Keratinocyte (primary cell): ENCODE data around the gene DGLUCY. TPM values are rescaled to one million over a fixed set of nuclear protein-coding genes. Genes with fewer than 3 reads are reported as not detected.

Experiments
- DNase-seq: peaks from one replicate; pipeline ENCODE4 v3.0.0-alpha.2; 2011; ENCODE audit warnings: low read depth, missing footprints, low spot score
- FAIRE-seq: peaks from 2 replicates; lab custom pipeline; 2011; peaks lifted over from hg19 to GRCh38; lab: Jason Lieb, UNC
- H2AFZ ChIP-seq: 2 replicates; pipeline ENCODE4 v1.6.0; 2012; ENCODE audit warnings: low read length, control low read depth, inconsistent platforms; ENCODE audit not compliant: control insufficient read depth
- H3K27ac ChIP-seq: 2 replicates; pipeline ENCODE4 v1.5.1; 2011; ENCODE audit warnings: low read length; ENCODE audit not compliant: control insufficient read depth, insufficient read depth
- H3K27me3 ChIP-seq: 3 replicates; pipeline ENCODE4 v1.6.0; 2011; ENCODE audit warnings: low read length; ENCODE audit not compliant: control insufficient read depth, insufficient read depth; ENCODE audit errors: extremely low read depth
- H3K36me3 ChIP-seq, 2 experiments: 2 replicates in 1 of 2; 3 replicates in 1 of 2; pipeline ENCODE4 v1.5.1; 2011; ENCODE audit warnings: low read length in 2 of 2, mild to moderate bottlenecking in 1 of 2; ENCODE audit not compliant: control insufficient read depth in 2 of 2, insufficient read depth in 2 of 2; ENCODE audit errors: extremely low read depth in 1 of 2
- H3K4me1 ChIP-seq: 3 replicates; pipeline ENCODE4 v1.5.1; 2011; ENCODE audit warnings: low read length; ENCODE audit not compliant: control insufficient read depth, insufficient read depth; ENCODE audit errors: extremely low read depth
- H3K4me2 ChIP-seq: 3 replicates; pipeline ENCODE4 v1.6.0; 2011; ENCODE audit warnings: low read depth, low read length; ENCODE audit not compliant: control insufficient read depth, insufficient read depth; ENCODE audit errors: extremely low read depth
- H3K4me3 ChIP-seq, 3 experiments: fragments of 200-600 bp in 1 of 3; sonication (generic) in 1 of 3; 2 replicates in 2 of 3; 3 replicates in 1 of 3; pipeline ENCODE4 v1.5.1; 2011 to 2016; ENCODE audit warnings: low read length in 3 of 3, mild to moderate bottlenecking in 3 of 3, control low read depth in 2 of 3, inconsistent platforms in 1 of 3, low read depth in 1 of 3, mixed read lengths in 1 of 3, mixed run types in 1 of 3, moderate library complexity in 1 of 3; ENCODE audit not compliant: control insufficient read depth in 2 of 3, insufficient read depth in 2 of 3; ENCODE audit errors: extremely low read depth in 1 of 3
- H3K79me2 ChIP-seq: 2 replicates; pipeline ENCODE4 v1.6.0; 2012; ENCODE audit warnings: low read length; ENCODE audit not compliant: control insufficient read depth, insufficient read depth
- H3K9ac ChIP-seq: 3 replicates; pipeline ENCODE4 v1.6.0; 2011; ENCODE audit warnings: low read length; ENCODE audit not compliant: control insufficient read depth, insufficient read depth; ENCODE audit errors: extremely low read depth
- H3K9me1 ChIP-seq: 3 replicates; pipeline ENCODE4 v1.6.0; 2011; ENCODE audit warnings: low read length; ENCODE audit not compliant: control insufficient read depth, insufficient read depth; ENCODE audit errors: extremely low read depth
- H3K9me3 ChIP-seq: 2 replicates; pipeline ENCODE4 v1.5.1; 2012; ENCODE audit warnings: low read depth, low read length; ENCODE audit not compliant: control insufficient read depth
- H4K20me1 ChIP-seq: 3 replicates; pipeline ENCODE4 v1.6.0; 2011; ENCODE audit warnings: low read length; ENCODE audit not compliant: control insufficient read depth, insufficient read depth; ENCODE audit errors: extremely low read depth
- EZH2 ChIP-seq: IDR thresholded peaks from one replicate; pipeline ENCODE4 v1.6.1; 2012; ENCODE audit warnings: inconsistent platforms, mild to moderate bottlenecking, low read length, moderate library complexity
- dilution Hi-C: fragments of 300-500 bp; cut with MboI; formaldehyde crosslinking; loops from one replicate; pipeline ENCODE4 v1.7.0; 2020; ENCODE audit warnings: low sequenced_read_pairs; ENCODE audit not compliant: extremely low pct_ligation_motif_present
- polyA plus RNA-seq, 5 experiments: library from polyadenylated mRNA; depleted of rRNA in 3 of 5; stranded (reverse) in 3 of 5; stranded (forward) in 1 of 5; unstranded in 1 of 5; fragments of >200 nt; gene quantifications; 1 replicate in 1 of 5; 2 replicates in 3 of 5; 3 replicates in 1 of 5; pipeline versions ENCODE4 v1.2.1 to v1.2.3, GENCODE V29; 2011 to 2012; ENCODE audit warnings: missing spikeins in 2 of 5, low read depth in 1 of 5, low replicate concordance in 1 of 5
- TF ChIP-seq, protein P1 (sequence below), 3 experiments: IDR thresholded peaks in 1 of 3; conservative IDR thresholded peaks in 1 of 3; optimal IDR thresholded peaks in 1 of 3; 2 replicates in 2 of 3; 3 replicates in 1 of 3; pipeline versions ENCODE3 to v1.5.1; 2011; ENCODE audit warnings: low read length in 3 of 3, mild to moderate bottlenecking in 3 of 3, moderate library complexity in 2 of 3, control low read depth in 1 of 3, inconsistent platforms in 1 of 3; ENCODE audit not compliant: insufficient read depth in 2 of 3; ENCODE audit errors: extremely low read depth in 1 of 3

DGLUCY gene
- polyA plus RNA-seq, 1 donor (not counting 4 experiments of a cell fraction or from before 2014, with no cell fraction given), result 19.4 TPM

DNA sequence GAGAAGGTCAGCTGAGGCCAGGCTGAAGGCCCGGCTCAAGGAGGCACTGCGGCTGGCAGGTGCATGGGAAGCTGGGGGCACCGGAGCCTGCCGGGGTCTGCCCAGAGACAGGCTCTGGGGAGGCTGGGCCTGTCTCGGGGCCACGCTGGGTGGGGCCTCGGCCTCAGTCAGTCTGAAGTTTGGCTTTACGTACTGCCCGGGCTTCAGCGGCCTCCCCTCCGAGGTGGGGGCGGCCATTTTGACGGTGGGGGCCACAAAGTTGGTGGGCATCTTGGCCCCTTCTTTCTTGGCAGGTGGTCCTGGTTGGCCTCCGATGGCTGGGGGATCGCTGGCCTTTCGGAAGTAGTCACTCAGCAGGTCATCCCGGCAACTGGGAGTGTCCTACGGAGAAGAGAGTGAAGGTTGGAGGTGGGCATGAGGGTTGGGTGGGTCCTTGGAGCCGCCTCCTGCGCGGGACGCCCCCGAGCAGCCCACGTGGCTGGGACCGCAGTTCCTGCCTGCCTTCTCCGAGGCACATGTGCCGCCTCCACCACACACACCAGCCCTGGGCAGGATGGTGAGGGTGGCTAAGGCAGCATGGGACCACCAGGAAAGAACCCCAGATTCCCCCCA, 159.5 kb downstream of the DGLUCY start:
- Histone ChIP-seq H3K4me3 (no peak overlapping the region), H3K9me3 (no peaks in the 10 kb centered on the region), H2AFZ (no peak overlapping the region), H3K79me2 (no peaks in the 10 kb centered on the region), H3K36me3 (no peaks in the 10 kb centered on the region), H3K27me3 (no peaks in the 10 kb centered on the region), H3K9ac (no peak overlapping the region), H3K27ac (no peak overlapping the region), H3K9me1 (no peaks in the 10 kb centered on the region), H4K20me1 (no peaks in the 10 kb centered on the region), H3K4me2 (no peak overlapping the region), H3K4me1 (peaks cover 19% of the 10 kb centered on the region)
- DNase-seq (no peak), FAIRE-seq (no peak)
- dilution Hi-C loops, result no loop called here
- TF ChIP-seq, protein P1, sequence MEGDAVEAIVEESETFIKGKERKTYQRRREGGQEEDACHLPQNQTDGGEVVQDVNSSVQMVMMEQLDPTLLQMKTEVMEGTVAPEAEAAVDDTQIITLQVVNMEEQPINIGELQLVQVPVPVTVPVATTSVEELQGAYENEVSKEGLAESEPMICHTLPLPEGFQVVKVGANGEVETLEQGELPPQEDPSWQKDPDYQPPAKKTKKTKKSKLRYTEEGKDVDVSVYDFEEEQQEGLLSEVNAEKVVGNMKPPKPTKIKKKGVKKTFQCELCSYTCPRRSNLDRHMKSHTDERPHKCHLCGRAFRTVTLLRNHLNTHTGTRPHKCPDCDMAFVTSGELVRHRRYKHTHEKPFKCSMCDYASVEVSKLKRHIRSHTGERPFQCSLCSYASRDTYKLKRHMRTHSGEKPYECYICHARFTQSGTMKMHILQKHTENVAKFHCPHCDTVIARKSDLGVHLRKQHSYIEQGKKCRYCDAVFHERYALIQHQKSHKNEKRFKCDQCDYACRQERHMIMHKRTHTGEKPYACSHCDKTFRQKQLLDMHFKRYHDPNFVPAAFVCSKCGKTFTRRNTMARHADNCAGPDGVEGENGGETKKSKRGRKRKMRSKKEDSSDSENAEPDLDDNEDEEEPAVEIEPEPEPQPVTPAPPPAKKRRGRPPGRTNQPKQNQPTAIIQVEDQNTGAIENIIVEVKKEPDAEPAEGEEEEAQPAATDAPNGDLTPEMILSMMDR (optimal IDR thresholded peaks at IDR 0.05 in 1 of 3, IDR thresholded peaks at IDR 0.05 in 1 of 3, conservative IDR thresholded peaks at IDR 0.05 in 1 of 3; ENCODE audit: extremely low read depth in 1 of 3, insufficient read depth in 2 of 3, low read length in 3 of 3), result no peak
- TF ChIP-seq EZH2, result no peak

DNA sequence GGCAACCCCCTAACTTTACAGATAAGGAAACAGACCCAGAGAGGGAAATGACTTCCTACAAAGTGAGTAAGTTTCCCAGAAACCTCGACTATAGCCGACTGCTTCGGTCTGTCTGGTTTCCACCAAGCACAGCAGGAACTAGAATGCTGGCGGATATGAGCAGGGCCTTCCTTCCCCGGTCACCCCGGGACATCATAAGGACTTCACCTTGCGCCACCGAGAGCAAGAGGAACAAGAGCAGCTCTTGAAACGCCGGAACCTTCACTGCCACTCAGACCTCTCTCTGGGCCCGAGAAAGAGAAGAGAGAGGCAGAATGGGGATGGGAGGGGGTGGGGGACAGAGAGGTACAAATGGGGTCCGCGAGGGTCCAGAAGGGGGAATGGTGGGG, 160.0 kb downstream of the DGLUCY start:
- H3K4me3 ChIP-seq, result no peak overlapping the region
- DNase-seq (no peak), FAIRE-seq (no peak)
- H2AFZ ChIP-seq, result no peak overlapping the region
- no peak overlapping the region for H3K27ac ChIP-seq
- peaks cover 21% of the 10 kb centered on the region for H3K4me1 ChIP-seq
- no peaks in the 10 kb centered on the region for H3K9me1 ChIP-seq
- no peak overlapping the region for H3K9ac ChIP-seq
- no peaks in the 10 kb centered on the region for H3K36me3 ChIP-seq
- TF ChIP-seq EZH2, result no peak
- TF ChIP-seq, protein P1 (optimal IDR thresholded peaks at IDR 0.05 in 1 of 3, IDR thresholded peaks at IDR 0.05 in 1 of 3, conservative IDR thresholded peaks at IDR 0.05 in 1 of 3; ENCODE audit: extremely low read depth in 1 of 3, insufficient read depth in 2 of 3, low read length in 3 of 3), result no peak
- dilution Hi-C loops, result no loop called here
- no peaks in the 10 kb centered on the region for H3K27me3 ChIP-seq
- no peaks in the 10 kb centered on the region for H4K20me1 ChIP-seq
- no peaks in the 10 kb centered on the region for H3K79me2 ChIP-seq
- H3K4me2 ChIP-seq, result no peak overlapping the region
- H3K9me3 ChIP-seq, result no peaks in the 10 kb centered on the region
